Activated CD4-positive, alpha-beta T cell treated with anti-CD3 and anti-CD28 coated beads, Interleukin-2, Interleukin-4, amounts not matched to agents 100 ng/mL and 50 ng/mL, durations not matched to agents 16 hours and 8 hours (primary cell): ENCODE results near the gene OR1I1.

Experiments used
- DNase-seq: peaks from one replicate; pipeline ENCODE4 v3.0.0-alpha.2; 2020; ENCODE audit warnings: low spot score

OR1I1 gene

GRCh38 chr19:15118789-15119494 is 36.9 kb downstream of the OR1I1 start:
- DNase-seq = no peak

- DNase-seq = no peak
Observed at GRCh38 chr19:15120135-15121026, 38.4 kb downstream of the OR1I1 start.

- DNase-seq = no peak
Observed at GRCh38 chr19:15122331-15123030, 40.5 kb downstream of the OR1I1 start.

- DNase-seq = no peak
Observed at GRCh38 chr19:15123031-15123890, 41.2 kb downstream of the OR1I1 start.

DNA sequence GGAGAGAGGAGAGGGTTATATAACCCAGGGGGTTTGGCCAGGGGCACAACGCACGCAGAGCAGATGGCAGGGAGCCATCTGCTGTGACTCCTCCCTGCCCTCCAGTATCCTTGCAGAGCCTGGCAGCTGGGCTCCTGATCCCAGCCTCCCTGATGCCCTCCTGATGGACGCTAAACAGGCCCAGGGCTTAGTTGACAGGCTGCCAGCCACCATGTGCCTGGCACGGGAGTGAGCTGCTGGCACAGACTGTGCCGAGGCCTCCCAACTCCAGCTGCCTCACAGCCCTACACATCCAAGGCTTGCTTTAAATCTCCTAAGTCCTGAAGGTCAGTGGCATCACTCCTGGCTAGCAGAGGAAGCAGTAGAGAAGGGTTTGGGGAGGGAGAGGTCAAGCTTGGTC is 41.9 kb downstream of the OR1I1 start:
- no peak for DNase-seq

GRCh38 chr19:15124572-15125231 is 42.7 kb downstream of the OR1I1 start:
- DNase-seq = no peak

DNA sequence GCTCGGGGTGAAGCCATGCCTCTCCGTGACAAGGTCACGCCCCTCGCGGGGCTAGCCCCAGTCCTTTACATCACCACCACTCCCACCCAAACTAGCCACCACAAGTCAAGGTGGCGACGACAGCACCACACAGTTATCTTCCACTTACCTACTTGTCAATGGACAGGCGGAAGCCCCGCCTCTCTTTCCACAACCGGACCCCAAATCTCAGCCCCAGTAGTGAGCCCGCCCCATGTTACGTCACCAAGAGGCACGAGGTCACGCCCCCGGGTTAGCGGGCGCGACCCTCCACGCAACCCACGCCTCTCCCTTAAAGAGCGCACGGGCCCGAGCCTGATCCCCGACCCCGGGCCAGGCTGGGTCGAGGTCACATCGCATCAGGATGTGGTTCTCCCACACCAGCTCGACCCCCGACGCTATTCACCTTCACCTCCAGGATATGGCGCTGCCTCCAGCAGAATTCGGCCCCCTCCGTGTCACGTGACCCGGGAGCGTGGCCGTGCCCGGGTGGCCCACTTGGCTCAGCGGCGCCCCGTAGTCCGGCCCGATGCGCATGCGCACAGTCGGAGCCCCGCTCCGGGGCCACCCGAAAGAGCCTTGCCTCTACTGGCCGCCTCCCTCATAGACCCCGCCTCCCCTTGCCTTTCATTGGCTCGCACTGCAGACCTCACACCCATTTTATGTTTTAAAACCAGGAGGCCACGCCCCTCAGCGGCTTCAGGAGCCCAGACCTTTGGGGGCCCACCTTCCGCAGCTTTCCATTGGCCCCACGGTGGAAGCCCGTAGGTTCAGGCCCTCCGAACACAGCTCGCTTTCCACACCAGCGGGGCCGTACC is 43.4 kb downstream of the OR1I1 start:
- peak; percentile 98 for DNase-seq

GRCh38 chr19:15126131-15126910 is 44.3 kb downstream of the OR1I1 start:
- no peak for DNase-seq

- DNase-seq = no peak
Observed at GRCh38 chr19:15128162-15128770, 46.3 kb downstream of the OR1I1 start.

GRCh38 chr19:15129856-15130585 is 48.0 kb downstream of the OR1I1 start:
- no peak for DNase-seq

DNA sequence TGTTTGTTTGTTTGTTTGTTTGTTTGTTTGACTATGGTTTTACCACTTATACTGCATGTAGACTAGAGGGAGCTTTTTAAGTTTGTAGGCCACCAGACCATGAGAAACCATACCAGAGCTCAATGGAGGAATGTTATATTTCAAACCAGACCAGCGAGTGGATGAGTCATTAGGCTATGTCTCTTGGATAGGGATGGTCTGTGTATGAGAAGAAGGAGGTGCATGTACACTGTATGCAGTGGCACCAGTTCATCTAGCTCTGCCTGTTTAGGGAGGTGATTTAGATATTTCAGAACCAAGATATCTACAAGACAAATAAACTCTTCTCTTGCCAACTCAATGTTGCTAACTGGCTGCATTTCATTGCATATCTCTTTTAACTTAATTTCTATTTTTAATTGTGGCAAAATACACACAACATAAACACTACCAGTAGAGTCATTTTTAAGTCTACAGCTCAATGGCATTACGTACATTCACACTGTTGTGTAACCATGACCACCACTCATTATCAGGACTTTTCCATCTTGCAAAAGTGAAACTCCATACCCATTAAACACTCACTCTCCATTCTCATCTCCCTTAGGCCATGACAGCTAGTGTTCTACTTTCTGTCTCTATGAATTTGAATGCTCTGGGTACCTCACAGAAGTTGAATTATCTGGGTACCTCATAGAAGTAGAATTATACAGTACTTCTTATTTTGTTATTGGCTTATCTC is 54.4 kb downstream of the OR1I1 start:
- DNase-seq = no peak

DNA sequence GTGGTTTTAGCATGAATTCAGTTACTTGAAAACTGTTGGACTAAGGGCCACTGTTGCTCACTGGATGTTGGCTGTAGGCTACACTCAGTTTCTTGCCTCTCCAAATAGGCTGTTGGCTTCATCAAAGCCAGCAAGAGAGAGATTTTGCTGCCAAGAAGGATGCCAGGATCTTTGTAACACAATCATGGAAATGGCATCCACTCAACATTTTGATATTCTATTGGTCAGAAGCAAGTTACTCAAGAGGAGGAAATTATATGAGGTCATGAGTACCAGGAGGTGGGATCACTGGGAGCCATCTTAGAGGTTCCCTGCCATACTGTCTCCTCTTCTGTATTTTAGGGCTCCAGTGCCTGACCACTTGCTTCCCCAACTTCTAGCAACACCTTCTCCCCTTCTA is 55.8 kb downstream of the OR1I1 start:
- DNase-seq = no peak

- no peak for DNase-seq
Observed at GRCh38 chr19:15138427-15138826, 56.4 kb downstream of the OR1I1 start.

GRCh38 chr19:15141143-15141542 is 59.1 kb downstream of the OR1I1 start:
- DNase-seq = no peak

GRCh38 chr19:15142313-15142712 is 60.3 kb downstream of the OR1I1 start:
- DNase-seq = no peak
